NCI-H345 (cell line): ENCODE measurements around the gene ZNF236.
"Not testable (repeated sequence)": the region's sequence is repeated elsewhere in the genome, so short reads cannot be mapped to it uniquely, and the experiment has no call there.

Experiments
- DNase-seq: peaks from one replicate; lab custom pipeline; 2025; lab: John Stamatoyannopoulos, UW

Gene ZNF236

DNA sequence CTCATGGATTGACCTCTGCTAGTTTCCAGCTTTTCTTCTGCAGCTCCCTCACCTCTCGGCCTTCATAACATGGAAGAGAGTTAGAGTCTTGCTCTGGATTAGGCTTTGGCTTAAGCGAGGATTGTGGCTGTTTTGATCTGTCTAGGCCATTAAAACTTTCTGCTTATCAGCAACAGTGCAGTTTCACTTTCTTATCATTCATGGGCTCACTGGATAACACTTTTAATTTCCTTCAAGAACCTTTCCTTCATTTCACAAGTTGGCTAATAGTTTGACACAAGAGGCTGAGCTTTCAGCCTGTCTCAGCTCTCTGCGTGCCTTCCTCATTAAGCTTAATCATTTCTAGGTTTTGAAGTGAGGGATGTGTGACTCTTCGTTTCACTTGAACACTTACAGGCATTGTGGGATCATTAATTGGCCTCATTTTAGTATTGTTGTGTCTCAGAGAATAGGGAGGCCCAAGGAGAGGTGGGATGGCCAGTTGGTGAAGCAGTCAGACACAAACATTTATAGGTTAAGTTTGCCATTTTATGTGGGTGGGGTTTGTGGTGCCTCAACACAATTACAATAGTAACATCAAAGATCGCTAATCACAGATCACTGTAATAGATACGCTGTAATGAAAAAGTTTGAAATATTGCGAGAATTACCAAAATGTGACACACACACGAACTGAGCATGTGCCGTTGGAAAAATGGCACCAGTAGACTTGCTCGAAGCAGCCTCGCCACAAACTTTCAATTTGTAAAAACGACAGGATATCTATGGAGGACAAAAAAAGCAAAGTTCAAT, 129.3 kb downstream of the ZNF236 start:
- no peak for DNase-seq

GRCh38 chr18:76952747-76953146, 130.4 kb downstream of the ZNF236 start:
- no peak for DNase-seq

- no peak for DNase-seq
Measured at GRCh38 chr18:76953156-76953555, 130.8 kb downstream of the ZNF236 start.

DNA sequence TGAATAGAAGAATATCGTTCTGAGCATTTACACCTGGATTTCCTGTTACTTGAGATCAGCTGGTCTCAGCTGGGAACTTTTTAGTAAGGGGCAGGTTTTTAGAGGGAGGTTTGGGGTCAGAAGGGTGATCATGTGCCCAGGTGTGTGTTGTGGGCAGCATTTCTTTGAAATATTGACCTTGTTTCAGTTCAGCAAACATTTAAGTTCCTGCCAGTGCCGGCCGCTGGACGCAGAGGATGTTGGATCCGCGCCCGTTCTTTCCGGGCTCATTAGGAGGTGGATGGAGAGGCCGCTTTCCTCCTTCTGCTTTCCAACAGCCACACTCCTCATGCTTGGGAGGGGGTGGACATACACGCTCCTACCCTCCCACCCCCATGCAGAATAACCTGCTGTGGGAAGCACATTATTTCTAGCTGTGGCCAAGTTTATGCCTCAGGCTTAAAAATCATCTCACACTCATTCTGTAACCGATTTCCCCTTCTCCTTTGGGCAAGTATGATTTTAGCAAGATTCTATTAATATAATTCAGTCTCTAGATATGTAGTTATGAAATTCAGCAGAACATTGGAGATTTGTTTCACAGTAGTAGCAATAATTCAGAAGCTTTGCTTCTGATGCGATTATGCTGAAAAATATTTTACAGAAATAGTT, 131.4 kb downstream of the ZNF236 start:
- DNase-seq: no peak

GRCh38 chr18:76955524-76956170, 133.3 kb downstream of the ZNF236 start:
- no peak for DNase-seq

DNA sequence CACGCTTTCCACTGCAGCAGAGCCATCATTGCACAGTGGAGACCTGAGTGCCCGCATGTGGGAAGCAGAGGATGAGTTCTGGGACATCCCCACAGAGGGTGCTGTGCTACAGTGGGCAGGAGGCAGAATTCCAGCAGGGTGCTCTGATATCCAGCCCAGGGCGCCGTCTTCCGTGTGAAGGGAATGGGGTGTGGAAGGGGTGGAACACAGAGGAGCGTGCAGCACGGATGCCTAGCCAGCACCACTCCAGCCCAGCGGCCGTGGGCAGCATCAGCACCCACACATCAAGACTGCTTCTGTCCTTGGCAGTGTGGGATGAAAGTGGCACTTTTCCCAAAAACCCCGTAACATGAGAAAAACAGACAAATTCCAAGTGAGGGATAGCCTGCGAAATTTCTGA, 134.3 kb downstream of the ZNF236 start:
- no peak for DNase-seq

GRCh38 chr18:76957384-76958355, 135.3 kb downstream of the ZNF236 start:
- DNase-seq: no peak

DNA sequence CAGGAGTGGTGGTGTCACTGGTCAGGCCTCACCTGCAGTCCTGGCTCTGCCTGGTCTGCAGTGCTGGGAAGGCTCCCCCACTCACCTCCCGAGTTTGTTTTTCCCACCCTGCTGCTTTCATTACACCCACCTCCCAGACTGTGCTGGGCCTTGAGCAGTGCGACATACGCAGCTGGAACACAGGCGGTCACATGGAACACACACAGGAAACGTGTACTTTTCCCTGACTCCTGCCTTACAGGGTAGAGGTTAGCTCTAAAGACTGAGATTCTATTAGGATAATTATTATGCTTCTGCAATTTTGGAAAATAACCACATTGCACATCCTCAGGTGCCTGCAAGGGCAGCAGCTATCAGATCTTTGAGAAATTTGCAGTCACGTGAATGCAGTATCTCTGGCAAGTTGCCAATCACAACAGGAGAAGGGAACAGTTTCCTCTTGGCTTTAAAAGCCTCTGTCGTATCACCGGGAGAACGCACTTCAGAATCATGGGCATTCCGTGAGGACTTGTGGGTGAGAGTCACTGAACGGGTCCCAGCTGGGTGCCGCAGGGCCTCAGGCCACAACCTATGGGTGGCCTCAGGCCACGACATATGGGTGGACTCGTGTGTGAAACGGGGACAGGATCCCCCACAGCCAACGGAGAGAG, 136.5 kb downstream of the ZNF236 start:
- peak; percentile 83 for DNase-seq

DNA sequence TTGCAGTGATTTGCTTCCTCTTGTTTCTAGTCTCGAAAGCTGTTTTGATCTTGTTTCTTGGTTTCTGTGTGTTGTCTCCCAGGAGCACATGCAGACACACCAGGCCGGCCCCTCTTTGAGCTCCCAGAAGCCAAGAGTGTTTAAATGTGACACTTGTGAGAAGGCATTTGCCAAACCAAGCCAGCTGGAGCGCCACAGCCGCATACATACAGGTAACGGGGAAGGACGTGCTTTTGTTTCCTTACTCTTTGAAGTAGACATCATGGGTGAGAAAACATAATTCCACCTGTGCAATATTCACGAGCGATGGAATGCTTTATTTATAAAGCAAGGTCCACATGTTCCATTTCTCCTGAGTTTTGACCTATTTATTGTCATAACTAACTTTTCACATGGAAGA, 137.2 kb downstream of the ZNF236 start:
- no peak for DNase-seq

DNA sequence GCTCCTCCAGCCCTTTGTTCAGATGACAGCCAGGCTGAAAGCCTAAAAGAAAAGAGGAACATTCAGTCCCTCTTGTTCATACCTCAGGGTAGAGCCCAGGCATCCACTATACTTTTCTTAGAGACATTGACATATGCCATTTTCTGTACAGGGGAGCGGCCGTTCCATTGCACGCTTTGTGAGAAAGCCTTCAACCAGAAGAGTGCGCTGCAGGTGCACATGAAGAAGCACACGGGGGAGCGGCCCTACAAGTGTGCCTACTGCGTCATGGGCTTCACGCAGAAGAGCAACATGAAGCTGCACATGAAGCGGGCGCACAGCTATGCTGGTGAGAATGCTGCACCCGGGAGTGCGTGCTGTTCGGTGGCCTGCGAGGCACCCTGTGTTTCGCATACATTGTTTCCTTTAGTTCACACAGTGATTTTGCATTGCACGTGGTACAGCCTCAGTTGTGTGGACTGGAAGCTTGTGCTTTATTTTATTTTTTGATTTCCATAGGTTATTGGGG, 138.2 kb downstream of the ZNF236 start:
- DNase-seq: no peak

DNA sequence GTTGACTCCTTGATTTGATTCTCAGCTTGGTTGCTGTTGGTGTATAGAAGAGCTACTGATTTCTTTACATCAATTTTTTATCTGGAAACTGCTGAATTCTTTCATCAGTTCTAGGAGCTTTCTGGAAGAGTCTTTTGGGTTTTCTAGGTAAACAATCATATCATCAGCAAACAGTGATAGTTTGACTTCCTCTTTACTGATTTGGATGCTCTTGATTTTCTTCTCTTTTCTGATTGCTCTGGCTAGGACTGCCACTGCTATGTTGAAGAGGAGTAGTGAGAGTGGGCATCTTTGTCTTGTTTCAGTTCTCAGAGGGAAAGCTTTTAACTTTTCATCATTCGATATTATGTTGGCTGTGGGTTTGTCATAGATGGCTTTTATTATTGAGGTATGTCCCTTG, 140.5 kb downstream of the ZNF236 start:
- no peak for DNase-seq

DNA sequence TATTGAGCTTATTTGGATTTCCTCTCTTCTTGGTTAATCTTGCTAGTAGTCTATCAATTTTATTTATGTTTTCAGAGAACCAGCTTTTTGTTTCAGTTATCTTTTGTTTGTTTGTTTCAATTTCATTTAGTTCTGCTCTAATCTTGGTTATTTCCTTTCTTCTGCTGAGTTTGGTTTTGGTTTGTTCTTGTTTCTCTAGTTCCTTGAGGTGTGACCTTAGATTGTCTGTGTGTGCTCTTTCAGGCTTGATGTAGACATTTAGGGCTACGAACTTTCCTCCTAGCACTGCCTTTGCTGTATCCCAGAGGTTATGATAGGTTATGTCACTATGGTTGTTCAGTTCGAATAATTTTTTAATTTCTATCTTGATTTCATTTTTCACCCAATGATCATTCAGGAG, 141.6 kb downstream of the ZNF236 start:
- DNase-seq: no peak

DNA sequence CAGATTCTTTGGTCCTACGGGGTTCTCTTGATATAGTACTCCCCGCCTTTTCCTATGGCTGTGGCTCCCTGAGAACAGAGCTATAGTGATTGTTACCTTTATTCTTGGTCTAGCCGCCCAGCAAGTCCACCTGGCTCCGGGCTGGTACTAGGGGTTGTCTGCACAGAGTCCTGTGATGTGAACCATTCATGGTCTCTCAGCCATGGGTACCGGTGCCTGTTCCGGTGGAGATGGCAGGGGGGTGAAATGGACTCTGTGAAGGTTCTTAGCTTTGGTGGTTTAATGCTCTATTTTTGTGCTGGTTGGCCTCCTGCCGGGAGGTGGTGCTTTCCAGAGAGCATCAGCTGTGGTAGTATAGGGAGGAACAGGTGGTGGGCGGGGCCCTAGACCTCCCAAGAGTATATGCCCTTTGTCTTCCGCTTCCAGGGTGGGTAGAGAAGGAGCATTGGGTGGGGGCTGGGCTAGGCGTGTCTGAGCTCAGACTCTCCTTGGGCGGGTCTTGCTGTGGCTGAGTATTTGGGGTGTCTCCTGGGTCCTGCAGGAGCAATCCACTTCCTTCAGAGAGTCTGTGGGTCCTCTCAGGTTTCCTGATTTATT, 143.3 kb downstream of the ZNF236 start:
- peak; percentile 14 for DNase-seq

GRCh38 chr18:76967299-76967698, 144.9 kb downstream of the ZNF236 start:
- DNase-seq: not testable (repeated sequence)

- DNase-seq: no peak
Measured at GRCh38 chr18:76967721-76968472, 145.5 kb downstream of the ZNF236 start.

GRCh38 chr18:76970770-76971559, 148.6 kb downstream of the ZNF236 start:
- peak; percentile 33 for DNase-seq

GRCh38 chr18:76972241-76972640, 149.9 kb downstream of the ZNF236 start:
- no peak for DNase-seq

DNA sequence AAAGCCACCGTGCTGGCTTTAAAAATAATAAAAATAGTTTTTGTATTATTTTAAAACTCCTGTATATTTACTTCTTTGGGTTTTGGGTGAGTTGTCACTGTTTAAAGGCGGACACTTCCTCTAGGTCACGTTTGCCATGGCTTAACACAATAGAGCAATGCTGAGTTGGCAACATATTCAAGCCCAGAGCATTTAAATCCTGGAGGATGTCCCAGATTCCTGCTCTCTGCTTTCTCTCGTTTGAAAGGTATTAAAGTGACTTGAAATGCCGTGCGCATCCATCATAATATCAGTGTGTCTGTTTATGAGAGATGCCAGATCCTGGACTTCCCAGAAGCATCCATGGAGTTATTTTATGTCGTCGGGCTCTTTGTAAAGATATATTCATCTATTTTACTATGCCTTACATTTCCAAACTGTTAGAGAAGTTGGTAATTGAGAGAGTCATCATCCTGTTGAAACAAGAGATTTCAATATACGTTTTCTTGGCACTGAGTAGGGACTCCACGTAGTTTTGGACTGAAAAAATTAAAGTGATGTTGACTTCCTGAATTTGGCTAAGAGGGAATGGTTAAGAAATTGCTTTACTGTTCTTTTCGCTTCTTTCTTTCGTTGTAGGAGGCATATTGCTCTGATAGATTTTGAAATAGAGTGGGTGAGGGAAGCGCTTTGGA, 150.6 kb downstream of the ZNF236 start:
- DNase-seq: no peak
